AG04450 (cell line): ENCODE results near the gene LCP1. TPM values are rescaled to one million over a fixed set of nuclear protein-coding genes. Genes with fewer than 3 reads are reported as not detected.

Experiments
- CTCF ChIA-PET: fragments of 300-600, 350-600 bp; formaldehyde crosslinking; extraction: SDS; loops from one replicate; lab custom pipeline; 2022; ENCODE audit warnings: antibody characterized with exemption, inconsistent platforms; lab: Charles Lee
- POLR2A ChIA-PET: fragments of 350-600 bp; formaldehyde crosslinking; extraction: SDS; loops from one replicate; lab custom pipeline; 2021; ENCODE audit warnings: antibody characterized with exemption, inconsistent platforms; lab: Yijun Ruan, JAX
- DNase-seq: peaks from one replicate; pipeline ENCODE4 v3.0.0-alpha.2; 2011; ENCODE audit warnings: low read depth, low spot score
- H3K27ac ChIP-seq: one replicate; pipeline ENCODE4 v1.5.1; 2012; ENCODE audit warnings: low read depth, low read length, control low read depth
- H3K27me3 ChIP-seq: one replicate; pipeline ENCODE4 v1.6.0; 2012; ENCODE audit warnings: low read length; ENCODE audit not compliant: control insufficient read depth, insufficient read depth
- H3K4me3 ChIP-seq: 2 replicates; pipeline ENCODE4 v1.5.1; 2011; ENCODE audit warnings: mild to moderate bottlenecking, low read depth, low read length, control low read depth
- H3K9me3 ChIP-seq: 2 replicates; pipeline ENCODE4 v1.5.1; 2012; ENCODE audit warnings: low read length; ENCODE audit not compliant: control insufficient read depth, insufficient read depth
- CTCF ChIP-seq: IDR thresholded peaks from 2 replicates; pipeline ENCODE4 v1.5.1; 2011; ENCODE audit warnings: low read depth, low read length, control low read depth, inconsistent platforms
- polyA plus RNA-seq: library from polyadenylated mRNA; depleted of rRNA; stranded (reverse); fragments of >200 nt; gene quantifications from 2 replicates; pipeline ENCODE4 v1.2.3, GENCODE V29; 2011

LCP1 gene
- polyA plus RNA-seq, 1 experiment: not detected

GRCh38 chr13:46104868-46105267 is 77.1 kb downstream of the LCP1 start, which contains the start of gene CPB2:
Gene CPB2 (minus strand): TSS chr13:46105033. CDS start chr13:46105009, 24 bp downstream.
- CTCF ChIA-PET: no interaction called here
- Histone ChIP-seq H3K4me3 (no peak within 1 kb of the TSS), H3K27me3 (peaks cover 4% of the 10 kb centered on the region), H3K27ac (no peak within 1 kb of the TSS), H3K9me3 (no peaks in the 10 kb centered on the region)
- no peak for DNase-seq
- POLR2A ChIA-PET: no interaction called here
- no peak for TF ChIP-seq CTCF

GRCh38 chr13:46103037-46103436 is 78.9 kb downstream of the LCP1 start:
- TF ChIP-seq CTCF: no peak
- DNase-seq: no peak
- no peaks in the 10 kb centered on the region for H3K9me3 ChIP-seq
- ChIA-PET POLR2A (no interaction called here), CTCF (interaction anchor here (0.6 to 1.1 kb wide), 2 partner anchors 23 to 59 kb away, joined by 3 read pairs; no protein-coding TSS in a partner anchor)
- H3K4me3 ChIP-seq: no peak overlapping the region
- no peaks in the 10 kb centered on the region for H3K27me3 ChIP-seq
- H3K27ac ChIP-seq: no peak overlapping the region

- no peak overlapping the region for H3K27ac ChIP-seq
- POLR2A ChIA-PET: no interaction called here
- CTCF ChIA-PET: interaction anchor here (1.1 kb wide), 1 partner anchor 24 kb away, joined by 3 read pairs; no protein-coding TSS in a partner anchor
- DNase-seq: no peak
- H3K9me3 ChIP-seq: no peaks in the 10 kb centered on the region
- TF ChIP-seq CTCF: no peak
- H3K27me3 ChIP-seq: no peaks in the 10 kb centered on the region
- no peak overlapping the region for H3K4me3 ChIP-seq
These were observed 79.7 kb downstream of the LCP1 start for GRCh38 chr13:46102255-46102605.

- no peak for TF ChIP-seq CTCF
- DNase-seq: no peak
- ChIA-PET POLR2A (no interaction called here), CTCF (no interaction called here)
- no peak overlapping the region for H3K27ac ChIP-seq
- no peaks in the 10 kb centered on the region for H3K9me3 ChIP-seq
- no peaks in the 10 kb centered on the region for H3K27me3 ChIP-seq
- no peak overlapping the region for H3K4me3 ChIP-seq
These were observed 80.3 kb downstream of the LCP1 start for GRCh38 chr13:46101484-46102254.

- ChIA-PET POLR2A (no interaction called here), CTCF (no interaction called here)
- Histone ChIP-seq H3K9me3 (no peaks in the 10 kb centered on the region), H3K27me3 (no peaks in the 10 kb centered on the region), H3K4me3 (no peak overlapping the region), H3K27ac (no peak overlapping the region)
- no peak for TF ChIP-seq CTCF
- DNase-seq: no peak
These were observed 81.0 kb downstream of the LCP1 start for GRCh38 chr13:46101002-46101401.
